IMR-90 (cell line): Measurements from ENCODE around the gene CFDP1. TPM values are rescaled to one million over a fixed set of nuclear protein-coding genes. Genes with fewer than 3 reads are reported as not detected.

Experiments used
- ATAC-seq: fragments of 200-7000 bp; cut with Tn5 transposase; 2 replicates; pipeline ENCODE4 v1.9.1; 2020; ENCODE audit warnings: low read depth, mild to moderate bottlenecking, moderate library complexity
- BruUV-seq: library from RNA; stranded (reverse); fragments of 400-500 nt; replicated peaks from 2 replicates; lab custom pipeline; 2021; lab: Mats Ljungman, UMichigan
- CTCF ChIA-PET: fragments of 300-600 bp; formaldehyde crosslinking; extraction: SDS; loops from one replicate; lab custom pipeline; 2021; ENCODE audit warnings: antibody characterized with exemption; lab: Yijun Ruan, JAX
- POLR2A ChIA-PET: fragments of 300-600 bp; sonication (Branson Sonifier 250); formaldehyde crosslinking; loops from one replicate; lab custom pipeline; 2022; ENCODE audit warnings: antibody characterized with exemption; ENCODE audit not compliant: unreplicated experiment; lab: Charles Lee
- DNase-seq: peaks from one replicate; pipeline ENCODE4 v3.0.0; 2013
- H2AFZ ChIP-seq: replicated peaks from 2 replicates; pipeline ENCODE3; 2013; ENCODE audit warnings: low read length, mild to moderate bottlenecking; ENCODE audit not compliant: poor library complexity
- H2AK5ac ChIP-seq: 2 replicates; pipeline ENCODE4 v1.6.1; 2013; ENCODE audit warnings: low read depth, low read length, inconsistent platforms
- H2AK9ac ChIP-seq: replicated peaks from 2 replicates; pipeline ENCODE3; 2013; ENCODE audit warnings: mild to moderate bottlenecking, low read depth, low read length, moderate library complexity; ENCODE audit not compliant: poor library complexity
- H2BK120ac ChIP-seq: 2 replicates; pipeline ENCODE4 v1.6.1; 2013; ENCODE audit warnings: low read depth, low read length, inconsistent platforms
- H2BK15ac ChIP-seq: 3 replicates; pipeline ENCODE4 v1.6.1; 2013; ENCODE audit warnings: low read depth, low read length, inconsistent platforms
- H2BK20ac ChIP-seq: 2 replicates; pipeline ENCODE4 v1.6.1; 2013; ENCODE audit warnings: low read depth, mild to moderate bottlenecking, inconsistent platforms, low read length, moderate library complexity
- H2BK5ac ChIP-seq: 2 replicates; pipeline ENCODE4 v1.6.1; 2013; ENCODE audit warnings: mild to moderate bottlenecking, low read depth, low read length, inconsistent platforms; ENCODE audit not compliant: poor library complexity, severe bottlenecking
- H3K14ac ChIP-seq: replicated peaks from 2 replicates; pipeline ENCODE4 v1.6.1; 2013; ENCODE audit warnings: low read depth, low read length, inconsistent platforms
- H3K18ac ChIP-seq: 2 replicates; pipeline ENCODE4 v1.6.1; 2013; ENCODE audit warnings: low read depth, low read length, control low read depth
- H3K23ac ChIP-seq: 2 replicates; pipeline ENCODE4 v1.6.1; 2013; ENCODE audit warnings: low read depth, low read length, inconsistent platforms
- H3K27ac ChIP-seq: 2 replicates; pipeline ENCODE4 v1.5.1; 2013; ENCODE audit warnings: mild to moderate bottlenecking, control low read depth, low read length; ENCODE audit not compliant: insufficient read depth
- H3K27me3 ChIP-seq: 2 replicates; pipeline ENCODE4 v1.6.1; 2013; ENCODE audit warnings: low read length; ENCODE audit not compliant: control insufficient read depth, insufficient read depth
- H3K36me3 ChIP-seq: 2 replicates; pipeline ENCODE4 v1.6.1; 2013; ENCODE audit warnings: low read length, mixed read lengths; ENCODE audit not compliant: control insufficient read depth, insufficient read depth
- H3K4ac ChIP-seq: 2 replicates; pipeline ENCODE4 v1.6.1; 2013; ENCODE audit warnings: low read depth, low read length, inconsistent platforms
- H3K4me1 ChIP-seq: 2 replicates; pipeline ENCODE4 v1.6.1; 2013; ENCODE audit warnings: low read length, mixed read lengths; ENCODE audit not compliant: control insufficient read depth, insufficient read depth
- H3K4me2 ChIP-seq: 2 replicates; pipeline ENCODE4 v1.6.1; 2013; ENCODE audit warnings: low read depth, mild to moderate bottlenecking, control low read depth, low read length, moderate library complexity
- H3K4me3 ChIP-seq: 2 replicates; pipeline ENCODE4 v1.5.1; 2013; ENCODE audit warnings: low read depth, mild to moderate bottlenecking, control low read depth, low read length, moderate library complexity; ENCODE audit not compliant: insufficient read depth
- H3K56ac ChIP-seq: 2 replicates; pipeline ENCODE4 v1.6.1; 2013; ENCODE audit warnings: low read length, inconsistent platforms; ENCODE audit not compliant: insufficient read depth; ENCODE audit errors: extremely low read depth
- H3K79me1 ChIP-seq, 2 experiments: 2 replicates each; pipeline ENCODE4 v1.6.1; 2013; ENCODE audit warnings: low read length in 2 of 2, inconsistent platforms in 1 of 2, low read depth in 1 of 2
- H3K9ac ChIP-seq: 2 replicates; pipeline ENCODE4 v1.6.1; 2013; ENCODE audit warnings: low read depth, low read length, control low read depth
- H3K9me1 ChIP-seq: 2 replicates; pipeline ENCODE4 v1.6.1; 2013; ENCODE audit warnings: low read length, inconsistent platforms; ENCODE audit not compliant: insufficient read depth
- H3K9me3 ChIP-seq: 2 replicates; pipeline ENCODE4 v1.6.1; 2013; ENCODE audit warnings: low read length; ENCODE audit not compliant: control insufficient read depth, insufficient read depth
- H4K20me1 ChIP-seq: 2 replicates; pipeline ENCODE4 v1.6.1; 2013; ENCODE audit warnings: low read length, inconsistent platforms; ENCODE audit not compliant: insufficient read depth
- H4K5ac ChIP-seq: 2 replicates; pipeline ENCODE4 v1.6.1; 2013; ENCODE audit warnings: mild to moderate bottlenecking, low read depth, low read length, control low read depth
- H4K8ac ChIP-seq, 2 experiments: 2 replicates each; pipeline ENCODE4 v1.6.1; 2013; ENCODE audit warnings: low read depth in 2 of 2, low read length in 2 of 2, control low read depth in 1 of 2, inconsistent platforms in 1 of 2
- H4K91ac ChIP-seq: 2 replicates; pipeline ENCODE4 v1.6.1; 2013; ENCODE audit warnings: low read depth, low read length, inconsistent platforms; ENCODE audit not compliant: insufficient read depth
- BHLHE40 ChIP-seq: fragments of 150-350 bp; IDR thresholded peaks from 2 replicates; pipeline ENCODE4 v1.6.1; 2016; ENCODE audit warnings: mild to moderate bottlenecking, low read depth, low read length
- CEBPB ChIP-seq: IDR thresholded peaks from 2 replicates; pipeline ENCODE4 v1.6.1; 2012; ENCODE audit warnings: low read depth, low read length, improper control_type of control experiment
- CHD1 ChIP-seq: IDR thresholded peaks from 2 replicates; pipeline ENCODE4 v1.6.1; 2012; ENCODE audit warnings: low read depth, low read length, improper control_type of control experiment
- FOS ChIP-seq: fragments of 150-350 bp; IDR thresholded peaks from 2 replicates; pipeline ENCODE4 v1.6.1; 2016; ENCODE audit warnings: low read depth, low read length
- MXI1 ChIP-seq: IDR thresholded peaks from 2 replicates; pipeline ENCODE4 v1.6.1; 2012; ENCODE audit warnings: low read depth, mild to moderate bottlenecking, low read length, moderate library complexity, borderline replicate concordance
- NFE2L2 ChIP-seq: fragments of 150-350 bp; IDR thresholded peaks from 2 replicates; pipeline ENCODE4 v1.6.1; 2016; ENCODE audit warnings: low read depth, mild to moderate bottlenecking, low read length
- POLR2A ChIP-seq: IDR thresholded peaks from 2 replicates; pipeline ENCODE4 v1.6.1; 2012; ENCODE audit warnings: mild to moderate bottlenecking, low read depth, low read length
- RAD21 ChIP-seq: IDR thresholded peaks from 2 replicates; pipeline ENCODE4 v1.6.1; 2012; ENCODE audit warnings: low read length, improper control_type of control experiment
- RCOR1 ChIP-seq: IDR thresholded peaks from 2 replicates; pipeline ENCODE4 v1.6.1; 2012; ENCODE audit warnings: mild to moderate bottlenecking, low read length, improper control_type of control experiment; ENCODE audit not compliant: insufficient replicate concordance
- RFX5 ChIP-seq: IDR thresholded peaks from 2 replicates; pipeline ENCODE4 v1.8.0; 2012; ENCODE audit warnings: low read depth, mild to moderate bottlenecking, low read length, moderate library complexity
- SMC3 ChIP-seq: fragments of 150-350 bp; IDR thresholded peaks from 2 replicates; pipeline ENCODE4 v1.6.1; 2016; ENCODE audit warnings: low read depth, mild to moderate bottlenecking, antibody characterized with exemption, low read length, moderate library complexity
- USF2 ChIP-seq: fragments of 150-350 bp; IDR thresholded peaks from 2 replicates; pipeline ENCODE4 v1.6.1; 2017; ENCODE audit warnings: mild to moderate bottlenecking, antibody characterized with exemption, low read length, low read depth
- WGBS, 2 experiments: methylation state at CpG; one replicate each; pipeline versions ENCODE4 v1.1.5 to v1.1.7; 2013; ENCODE audit warnings: missing lambda C conversion rate in 2 of 2; ENCODE audit not compliant: insufficient read length in 1 of 2; ENCODE audit errors: extremely low coverage in 2 of 2; 5-methylcytosine and 5-hydroxymethylcytosine counted together
- dilution Hi-C: fragments of 300-500 bp; cut with HindIII; formaldehyde crosslinking; loops from one replicate; pipeline ENCODE4 v1.14.3; 2018; ENCODE audit warnings: low sequenced_read_pairs; ENCODE audit not compliant: unreplicated experiment
- in situ Hi-C: fragments of 300-500 bp; cut with MboI; formaldehyde crosslinking; loops from 3 replicates; pipeline ENCODE4 v1.14.3; 2019; ENCODE audit warnings: low sequenced_read_pairs, inconsistent platforms, mixed read lengths
- intact Hi-C: fragments of 100-400 bp; cut with micrococcal nuclease; formaldehyde crosslinking; loops from 2 replicates; pipeline ENCODE4 v1.10.0; 2022
- polyA plus RNA-seq, 3 experiments: library from polyadenylated mRNA; depleted of rRNA; stranded (reverse); fragments of >200 nt; gene quantifications; 2 replicates each; pipeline ENCODE4 v1.2.3, GENCODE V29; 2012; ENCODE audit warnings: low replicate concordance in 1 of 3
- total RNA-seq: library from RNA; depleted of rRNA; stranded (reverse); fragments of >200 nt; gene quantifications from 2 replicates; pipeline ENCODE4 v1.2.3, GENCODE V29; 2012

CFDP1 gene
- total and polyA plus RNA-seq, 2 of the 4 experiments (the other 2 are of a cell fraction): 15.6 to 38.7 TPM

- peaks cover 24 to 73% of the 10 kb centered on the region in 2 experiments for H3K79me1 ChIP-seq
These were observed 27.1 kb upstream of the CFDP1 start for GRCh38 chr16:75460446-75460845.

More at GRCh38 chr16:75460446-75460845, 27.1 kb upstream of the CFDP1 start:
- dilution Hi-C loops: no loop called here
- Histone ChIP-seq H3K23ac (no peak overlapping the region), H2BK20ac (no peak overlapping the region), H3K4ac (no peak overlapping the region), H4K91ac (no peak overlapping the region), H3K9me1 (peaks cover 12% of the 10 kb centered on the region), H2AFZ (no peak overlapping the region), H2AK9ac (no peak overlapping the region), H3K56ac (no peak overlapping the region), H4K8ac (no peak overlapping the region), H3K14ac (no peak overlapping the region), H2BK15ac (no peak overlapping the region), H2AK5ac (no peak overlapping the region), H3K18ac (no peak overlapping the region), H3K4me2 (no peak overlapping the region), H3K27ac (no peak overlapping the region), H4K5ac (no peak overlapping the region), H2BK120ac (no peak overlapping the region), H3K36me3 (no peaks in the 10 kb centered on the region), H4K20me1 (peaks cover 27% of the 10 kb centered on the region), H3K4me1 (no peaks in the 10 kb centered on the region; the same call in 1 of the 2 replicates), H3K4me3 (no peak overlapping the region), H3K9me3 (no peaks in the 10 kb centered on the region), H2BK5ac (no peak overlapping the region), H3K27me3 (no peaks in the 10 kb centered on the region), H3K9ac (no peak overlapping the region)
- TF ChIP-seq FOS (no peak), MXI1 (no peak), NFE2L2 (no peak), RAD21 (no peak), RFX5 (no peak), POLR2A (no peak), SMC3 (no peak), CEBPB (no peak), USF2 (no peak), BHLHE40 (no peak), CHD1 (no peak), RCOR1 (no peak)
- no peak for ATAC-seq
- BruUV-seq: no TSS peak
- CTCF ChIA-PET: no interaction called here
- POLR2A ChIA-PET: no interaction called here
- WGBS, 2 experiments: no CpG with 5 or more reads among the region's 1 CpG
- DNase-seq: no peak
- in situ Hi-C loops: no loop called here
- intact Hi-C loops: loop anchor here (5.0 to 10.0 kb wide), 2 partner anchors 97 to 164 kb away; partner anchors contain the start of genes ADAT1 and TMEM231
